IMR-90 (cell line): Measurements from ENCODE around the gene DCDC1. TPM values are rescaled to one million over a fixed set of nuclear protein-coding genes. Genes with fewer than 3 reads are reported as not detected.

Experiments used
- ATAC-seq: fragments of 200-7000 bp; cut with Tn5 transposase; 2 replicates; pipeline ENCODE4 v1.9.1; 2020; ENCODE audit warnings: low read depth, mild to moderate bottlenecking, moderate library complexity
- BruUV-seq: library from RNA; stranded (reverse); fragments of 400-500 nt; replicated peaks from 2 replicates; lab custom pipeline; 2021; lab: Mats Ljungman, UMichigan
- CTCF ChIA-PET: fragments of 300-600 bp; formaldehyde crosslinking; extraction: SDS; loops from one replicate; lab custom pipeline; 2021; ENCODE audit warnings: antibody characterized with exemption; lab: Yijun Ruan, JAX
- POLR2A ChIA-PET: fragments of 300-600 bp; sonication (Branson Sonifier 250); formaldehyde crosslinking; loops from one replicate; lab custom pipeline; 2022; ENCODE audit warnings: antibody characterized with exemption; ENCODE audit not compliant: unreplicated experiment; lab: Charles Lee
- DNase-seq: peaks from one replicate; pipeline ENCODE4 v3.0.0; 2013
- H2AFZ ChIP-seq: replicated peaks from 2 replicates; pipeline ENCODE3; 2013; ENCODE audit warnings: low read length, mild to moderate bottlenecking; ENCODE audit not compliant: poor library complexity
- H2AK5ac ChIP-seq: 2 replicates; pipeline ENCODE4 v1.6.1; 2013; ENCODE audit warnings: low read depth, low read length, inconsistent platforms
- H2AK9ac ChIP-seq: replicated peaks from 2 replicates; pipeline ENCODE3; 2013; ENCODE audit warnings: mild to moderate bottlenecking, low read depth, low read length, moderate library complexity; ENCODE audit not compliant: poor library complexity
- H2BK120ac ChIP-seq: 2 replicates; pipeline ENCODE4 v1.6.1; 2013; ENCODE audit warnings: low read depth, low read length, inconsistent platforms
- H2BK15ac ChIP-seq: 3 replicates; pipeline ENCODE4 v1.6.1; 2013; ENCODE audit warnings: low read depth, low read length, inconsistent platforms
- H2BK20ac ChIP-seq: 2 replicates; pipeline ENCODE4 v1.6.1; 2013; ENCODE audit warnings: low read depth, mild to moderate bottlenecking, inconsistent platforms, low read length, moderate library complexity
- H2BK5ac ChIP-seq: 2 replicates; pipeline ENCODE4 v1.6.1; 2013; ENCODE audit warnings: mild to moderate bottlenecking, low read depth, low read length, inconsistent platforms; ENCODE audit not compliant: poor library complexity, severe bottlenecking
- H3K14ac ChIP-seq: replicated peaks from 2 replicates; pipeline ENCODE4 v1.6.1; 2013; ENCODE audit warnings: low read depth, low read length, inconsistent platforms
- H3K18ac ChIP-seq: 2 replicates; pipeline ENCODE4 v1.6.1; 2013; ENCODE audit warnings: low read depth, low read length, control low read depth
- H3K23ac ChIP-seq: 2 replicates; pipeline ENCODE4 v1.6.1; 2013; ENCODE audit warnings: low read depth, low read length, inconsistent platforms
- H3K27ac ChIP-seq: 2 replicates; pipeline ENCODE4 v1.5.1; 2013; ENCODE audit warnings: mild to moderate bottlenecking, control low read depth, low read length; ENCODE audit not compliant: insufficient read depth
- H3K27me3 ChIP-seq: 2 replicates; pipeline ENCODE4 v1.6.1; 2013; ENCODE audit warnings: low read length; ENCODE audit not compliant: control insufficient read depth, insufficient read depth
- H3K36me3 ChIP-seq: 2 replicates; pipeline ENCODE4 v1.6.1; 2013; ENCODE audit warnings: low read length, mixed read lengths; ENCODE audit not compliant: control insufficient read depth, insufficient read depth
- H3K4ac ChIP-seq: 2 replicates; pipeline ENCODE4 v1.6.1; 2013; ENCODE audit warnings: low read depth, low read length, inconsistent platforms
- H3K4me1 ChIP-seq: 2 replicates; pipeline ENCODE4 v1.6.1; 2013; ENCODE audit warnings: low read length, mixed read lengths; ENCODE audit not compliant: control insufficient read depth, insufficient read depth
- H3K4me2 ChIP-seq: 2 replicates; pipeline ENCODE4 v1.6.1; 2013; ENCODE audit warnings: low read depth, mild to moderate bottlenecking, control low read depth, low read length, moderate library complexity
- H3K4me3 ChIP-seq: 2 replicates; pipeline ENCODE4 v1.5.1; 2013; ENCODE audit warnings: low read depth, mild to moderate bottlenecking, control low read depth, low read length, moderate library complexity; ENCODE audit not compliant: insufficient read depth
- H3K56ac ChIP-seq: 2 replicates; pipeline ENCODE4 v1.6.1; 2013; ENCODE audit warnings: low read length, inconsistent platforms; ENCODE audit not compliant: insufficient read depth; ENCODE audit errors: extremely low read depth
- H3K79me1 ChIP-seq, 2 experiments: 2 replicates each; pipeline ENCODE4 v1.6.1; 2013; ENCODE audit warnings: low read length in 2 of 2, inconsistent platforms in 1 of 2, low read depth in 1 of 2
- H3K9ac ChIP-seq: 2 replicates; pipeline ENCODE4 v1.6.1; 2013; ENCODE audit warnings: low read depth, low read length, control low read depth
- H3K9me1 ChIP-seq: 2 replicates; pipeline ENCODE4 v1.6.1; 2013; ENCODE audit warnings: low read length, inconsistent platforms; ENCODE audit not compliant: insufficient read depth
- H3K9me3 ChIP-seq: 2 replicates; pipeline ENCODE4 v1.6.1; 2013; ENCODE audit warnings: low read length; ENCODE audit not compliant: control insufficient read depth, insufficient read depth
- H4K20me1 ChIP-seq: 2 replicates; pipeline ENCODE4 v1.6.1; 2013; ENCODE audit warnings: low read length, inconsistent platforms; ENCODE audit not compliant: insufficient read depth
- H4K5ac ChIP-seq: 2 replicates; pipeline ENCODE4 v1.6.1; 2013; ENCODE audit warnings: mild to moderate bottlenecking, low read depth, low read length, control low read depth
- H4K8ac ChIP-seq, 2 experiments: 2 replicates each; pipeline ENCODE4 v1.6.1; 2013; ENCODE audit warnings: low read depth in 2 of 2, low read length in 2 of 2, control low read depth in 1 of 2, inconsistent platforms in 1 of 2
- H4K91ac ChIP-seq: 2 replicates; pipeline ENCODE4 v1.6.1; 2013; ENCODE audit warnings: low read depth, low read length, inconsistent platforms; ENCODE audit not compliant: insufficient read depth
- CEBPB ChIP-seq: IDR thresholded peaks from 2 replicates; pipeline ENCODE4 v1.6.1; 2012; ENCODE audit warnings: low read depth, low read length, improper control_type of control experiment
- CHD1 ChIP-seq: IDR thresholded peaks from 2 replicates; pipeline ENCODE4 v1.6.1; 2012; ENCODE audit warnings: low read depth, low read length, improper control_type of control experiment
- CTCF ChIP-seq: conservative IDR thresholded peaks from 2 replicates; pipeline ENCODE4 v1.5.1; 2012; ENCODE audit warnings: mild to moderate bottlenecking, low read depth, low read length, improper control_type of control experiment
- FOS ChIP-seq: fragments of 150-350 bp; IDR thresholded peaks from 2 replicates; pipeline ENCODE4 v1.6.1; 2016; ENCODE audit warnings: low read depth, low read length
- MXI1 ChIP-seq: IDR thresholded peaks from 2 replicates; pipeline ENCODE4 v1.6.1; 2012; ENCODE audit warnings: low read depth, mild to moderate bottlenecking, low read length, moderate library complexity, borderline replicate concordance
- POLR2A ChIP-seq: IDR thresholded peaks from 2 replicates; pipeline ENCODE4 v1.6.1; 2012; ENCODE audit warnings: mild to moderate bottlenecking, low read depth, low read length
- RAD21 ChIP-seq: IDR thresholded peaks from 2 replicates; pipeline ENCODE4 v1.6.1; 2012; ENCODE audit warnings: low read length, improper control_type of control experiment
- RCOR1 ChIP-seq: IDR thresholded peaks from 2 replicates; pipeline ENCODE4 v1.6.1; 2012; ENCODE audit warnings: mild to moderate bottlenecking, low read length, improper control_type of control experiment; ENCODE audit not compliant: insufficient replicate concordance
- RFX5 ChIP-seq: IDR thresholded peaks from 2 replicates; pipeline ENCODE4 v1.8.0; 2012; ENCODE audit warnings: low read depth, mild to moderate bottlenecking, low read length, moderate library complexity
- SMC3 ChIP-seq: fragments of 150-350 bp; IDR thresholded peaks from 2 replicates; pipeline ENCODE4 v1.6.1; 2016; ENCODE audit warnings: low read depth, mild to moderate bottlenecking, antibody characterized with exemption, low read length, moderate library complexity
- WGBS, 2 experiments: methylation state at CpG; one replicate each; pipeline versions ENCODE4 v1.1.5 to v1.1.7; 2013; ENCODE audit warnings: missing lambda C conversion rate in 2 of 2; ENCODE audit not compliant: insufficient read length in 1 of 2; ENCODE audit errors: extremely low coverage in 2 of 2; 5-methylcytosine and 5-hydroxymethylcytosine counted together
- dilution Hi-C: fragments of 300-500 bp; cut with HindIII; formaldehyde crosslinking; loops from one replicate; pipeline ENCODE4 v1.14.3; 2018; ENCODE audit warnings: low sequenced_read_pairs; ENCODE audit not compliant: unreplicated experiment
- in situ Hi-C: fragments of 300-500 bp; cut with MboI; formaldehyde crosslinking; loops from 3 replicates; pipeline ENCODE4 v1.14.3; 2019; ENCODE audit warnings: low sequenced_read_pairs, inconsistent platforms, mixed read lengths
- intact Hi-C: fragments of 100-400 bp; cut with micrococcal nuclease; formaldehyde crosslinking; loops from 2 replicates; pipeline ENCODE4 v1.10.0; 2022
- polyA plus RNA-seq, 3 experiments: library from polyadenylated mRNA; depleted of rRNA; stranded (reverse); fragments of >200 nt; gene quantifications; 2 replicates each; pipeline ENCODE4 v1.2.3, GENCODE V29; 2012; ENCODE audit warnings: low replicate concordance in 1 of 3
- total RNA-seq: library from RNA; depleted of rRNA; stranded (reverse); fragments of >200 nt; gene quantifications from 2 replicates; pipeline ENCODE4 v1.2.3, GENCODE V29; 2012

Gene DCDC1
- total and polyA plus RNA-seq, 2 of the 4 experiments (the other 2 are of a cell fraction): not detected

DNA sequence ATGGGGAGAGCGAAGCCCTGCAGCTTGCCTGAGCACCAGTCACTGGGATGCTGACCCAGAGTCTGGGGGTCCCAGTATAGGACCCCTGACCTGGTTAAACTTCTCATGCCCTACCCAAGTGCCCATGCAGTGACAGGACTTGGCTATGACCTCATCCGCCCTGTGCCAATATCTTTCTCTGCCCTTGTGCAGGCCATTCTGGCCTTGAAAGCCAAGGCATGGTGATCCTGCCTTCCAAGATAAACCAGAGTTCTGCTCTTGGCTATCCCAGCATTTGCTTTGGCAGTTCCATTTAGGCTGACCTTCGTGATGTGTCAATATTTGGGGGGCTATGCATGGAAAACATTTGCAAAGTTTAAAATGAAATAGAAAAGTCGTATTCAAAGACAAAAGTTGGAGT, 542.6 kb downstream of the DCDC1 start:
- H3K27me3 ChIP-seq: no peaks in the 10 kb centered on the region; the same call in 1 of the 2 replicates
- no peak overlapping the region for H3K4me2 ChIP-seq
- H2AK5ac ChIP-seq: no peak overlapping the region
- H4K20me1 ChIP-seq: no peaks in the 10 kb centered on the region
- in situ Hi-C loops (no loop called here), intact Hi-C loops (no loop called here), dilution Hi-C loops (no loop called here)
- H3K4ac ChIP-seq: no peak overlapping the region
- no peak overlapping the region for H3K4me3 ChIP-seq
- H4K5ac ChIP-seq: no peak overlapping the region
- H2BK5ac ChIP-seq: no peak overlapping the region
- ATAC-seq (no peak), DNase-seq (no peak)
- 86% methylated on average over 1 of the region's 4 CpGs; no CpG with 5 or more reads in 1 of the 2 experiments for WGBS, 2 experiments
- no peaks in the 10 kb centered on the region for H3K79me1 ChIP-seq
- H4K91ac ChIP-seq: no peak overlapping the region
- TF ChIP-seq RAD21: no peak
- TF ChIP-seq CEBPB: no peak
- no peak for TF ChIP-seq POLR2A
- no peak for TF ChIP-seq CHD1
- no peak for TF ChIP-seq FOS
- no peak for TF ChIP-seq CTCF
- no peak for TF ChIP-seq SMC3
- no peak for TF ChIP-seq RCOR1
- TF ChIP-seq MXI1: no peak
- no peak for TF ChIP-seq RFX5
- H3K14ac ChIP-seq: no peak overlapping the region
- no peak overlapping the region for H3K56ac ChIP-seq
- H2BK15ac ChIP-seq: no peak overlapping the region
- no peak overlapping the region for H3K23ac ChIP-seq
- H2BK120ac ChIP-seq: no peak overlapping the region
- H3K4me1 ChIP-seq: no peaks in the 10 kb centered on the region
- no peaks in the 10 kb centered on the region for H3K9me1 ChIP-seq
- no peak overlapping the region for H3K18ac ChIP-seq
- no peaks in the 10 kb centered on the region for H3K36me3 ChIP-seq
- BruUV-seq: no TSS peak
- POLR2A ChIA-PET: no interaction called here
- CTCF ChIA-PET: no interaction called here
- H3K9ac ChIP-seq: no peak overlapping the region
- no peak overlapping the region for H2AK9ac ChIP-seq
- no peak overlapping the region for H3K27ac ChIP-seq
- no peak overlapping the region for H4K8ac ChIP-seq
- H2AFZ ChIP-seq: no peak overlapping the region
- H2BK20ac ChIP-seq: no peak overlapping the region
- no peaks in the 10 kb centered on the region for H3K9me3 ChIP-seq
